Amygdala (tissue), 56 donors: ENCODE data around the gene TULP1.
"Not testable (repeated sequence)": the region's sequence is repeated elsewhere in the genome, so short reads cannot be mapped to it uniquely, and the experiment has no call there.

ENCODE experiments used
- DNase-seq, 56 donors: peaks; one replicate each; lab custom pipeline; 2025; lab: John Stamatoyannopoulos, UW

The TULP1 gene

GRCh38 chr6:35522660-35523658, 10.3 kb upstream of the TULP1 start:
- DNase-seq, result peak in 41 of 56 donors; percentile 3 to 65 (median 25)

- no peak for DNase-seq
Measured at GRCh38 chr6:35522151-35522550, 9.5 kb upstream of the TULP1 start.

- no peak for DNase-seq
Measured at GRCh38 chr6:35521235-35521634, 8.5 kb upstream of the TULP1 start.

GRCh38 chr6:35519313-35520015, 6.8 kb upstream of the TULP1 start:
- DNase-seq, result no peak

- no peak for DNase-seq
Measured at GRCh38 chr6:35518566-35519312, 6.0 kb upstream of the TULP1 start.

GRCh38 chr6:35517978-35518377, 5.3 kb upstream of the TULP1 start:
- DNase-seq, result not testable (repeated sequence)

- no peak for DNase-seq
Measured at GRCh38 chr6:35516712-35517111, 4.0 kb upstream of the TULP1 start.

- not testable (repeated sequence) for DNase-seq
Measured at GRCh38 chr6:35515939-35516338, 3.2 kb upstream of the TULP1 start.

GRCh38 chr6:35514587-35514986, 1.9 kb upstream of the TULP1 start:
- no peak for DNase-seq

GRCh38 chr6:35512006-35512405, 690 bp downstream of the TULP1 start:
- no peak for DNase-seq

- DNase-seq, result no peak
Measured at GRCh38 chr6:35511562-35511941, 1.1 kb downstream of the TULP1 start.

GRCh38 chr6:35510916-35511561, 1.7 kb downstream of the TULP1 start:
- no peak for DNase-seq

GRCh38 chr6:35508542-35508941, 4.2 kb downstream of the TULP1 start:
- DNase-seq, result no peak

GRCh38 chr6:35508027-35508426, 4.7 kb downstream of the TULP1 start:
- no peak for DNase-seq

GRCh38 chr6:35507221-35507620, 5.5 kb downstream of the TULP1 start:
- no peak for DNase-seq

GRCh38 chr6:35506536-35506935, 6.2 kb downstream of the TULP1 start:
- DNase-seq, result no peak

- no peak for DNase-seq
Measured at GRCh38 chr6:35505999-35506412, 6.7 kb downstream of the TULP1 start.

GRCh38 chr6:35503534-35503933, 9.2 kb downstream of the TULP1 start:
- no peak for DNase-seq

GRCh38 chr6:35501784-35502183, 10.9 kb downstream of the TULP1 start:
- no peak for DNase-seq

- DNase-seq, result no peak
Measured at GRCh38 chr6:35500782-35501181, 11.9 kb downstream of the TULP1 start.
